HG03432 (cell line): ENCODE data around the gene GSG1.
"Not testable (repeated sequence)": the region's sequence is repeated elsewhere in the genome, so short reads cannot be mapped to it uniquely, and the experiment has no call there.

Source experiments
- ATAC-seq: cut with Tn5 transposase; IDR thresholded peaks from one replicate; pipeline ENCODE4 v1.9.1; 2021; ENCODE audit warnings: mild to moderate bottlenecking, moderate library complexity; ENCODE audit not compliant: unreplicated experiment

The GSG1 gene

GRCh38 chr12:13066014-13066413, 37.5 kb downstream of the GSG1 start:
- no peak for ATAC-seq

GRCh38 chr12:13062669-13063068, 40.8 kb downstream of the GSG1 start:
- ATAC-seq = no peak

GRCh38 chr12:13061377-13061776, 42.1 kb downstream of the GSG1 start:
- no peak for ATAC-seq

- ATAC-seq = no peak
These were observed 42.9 kb downstream of the GSG1 start for GRCh38 chr12:13060581-13060980.

GRCh38 chr12:13053617-13054016, 49.9 kb downstream of the GSG1 start:
- not testable (repeated sequence) for ATAC-seq

- ATAC-seq = no peak
These were observed 51.0 kb downstream of the GSG1 start for GRCh38 chr12:13052421-13052820.

- no peak for ATAC-seq
These were observed 53.7 kb downstream of the GSG1 start for GRCh38 chr12:13049816-13050215.

GRCh38 chr12:13046964-13047363, 56.5 kb downstream of the GSG1 start:
- no peak for ATAC-seq

GRCh38 chr12:13045816-13046215, 57.7 kb downstream of the GSG1 start:
- no peak for ATAC-seq

GRCh38 chr12:13044906-13045299, 58.6 kb downstream of the GSG1 start:
- ATAC-seq = no peak

- peak; percentile 94 for ATAC-seq
These were observed 59.2 kb downstream of the GSG1 start, which contains the start of gene FAM234B for GRCh38 chr12:13044002-13044905. FAM234B (plus strand) TSS chr12:13044381; CDS start chr12:13044404, 23 bp downstream.

- ATAC-seq = no peak
These were observed 60.7 kb downstream of the GSG1 start for GRCh38 chr12:13042666-13043230.

- ATAC-seq = no peak
These were observed 62.2 kb downstream of the GSG1 start for GRCh38 chr12:13041224-13041623.

GRCh38 chr12:13039328-13039956, 64.0 kb downstream of the GSG1 start:
- ATAC-seq = no peak

- no peak for ATAC-seq
These were observed 64.8 kb downstream of the GSG1 start for GRCh38 chr12:13038491-13039161.

GRCh38 chr12:13036881-13037280, 66.6 kb downstream of the GSG1 start:
- no peak for ATAC-seq

GRCh38 chr12:13035335-13035734, 68.1 kb downstream of the GSG1 start:
- not testable (repeated sequence) for ATAC-seq
